IMR-90 (cell line): ENCODE data around the gene PPY. TPM values are rescaled to one million over a fixed set of nuclear protein-coding genes. Genes with fewer than 3 reads are reported as not detected.

Source experiments
- ATAC-seq: fragments of 200-7000 bp; cut with Tn5 transposase; 2 replicates; pipeline ENCODE4 v1.9.1; 2020; ENCODE audit warnings: low read depth, mild to moderate bottlenecking, moderate library complexity
- BruUV-seq: library from RNA; stranded (reverse); fragments of 400-500 nt; replicated peaks from 2 replicates; lab custom pipeline; 2021; lab: Mats Ljungman, UMichigan
- CTCF ChIA-PET: fragments of 300-600 bp; formaldehyde crosslinking; extraction: SDS; loops from one replicate; lab custom pipeline; 2021; ENCODE audit warnings: antibody characterized with exemption; lab: Yijun Ruan, JAX
- POLR2A ChIA-PET: fragments of 300-600 bp; sonication (Branson Sonifier 250); formaldehyde crosslinking; loops from one replicate; lab custom pipeline; 2022; ENCODE audit warnings: antibody characterized with exemption; ENCODE audit not compliant: unreplicated experiment; lab: Charles Lee
- DNase-seq: peaks from one replicate; pipeline ENCODE4 v3.0.0; 2013
- H2AFZ ChIP-seq: replicated peaks from 2 replicates; pipeline ENCODE3; 2013; ENCODE audit warnings: low read length, mild to moderate bottlenecking; ENCODE audit not compliant: poor library complexity
- H2AK5ac ChIP-seq: 2 replicates; pipeline ENCODE4 v1.6.1; 2013; ENCODE audit warnings: low read depth, low read length, inconsistent platforms
- H2AK9ac ChIP-seq: replicated peaks from 2 replicates; pipeline ENCODE3; 2013; ENCODE audit warnings: mild to moderate bottlenecking, low read depth, low read length, moderate library complexity; ENCODE audit not compliant: poor library complexity
- H2BK120ac ChIP-seq: 2 replicates; pipeline ENCODE4 v1.6.1; 2013; ENCODE audit warnings: low read depth, low read length, inconsistent platforms
- H2BK15ac ChIP-seq: 3 replicates; pipeline ENCODE4 v1.6.1; 2013; ENCODE audit warnings: low read depth, low read length, inconsistent platforms
- H2BK20ac ChIP-seq: 2 replicates; pipeline ENCODE4 v1.6.1; 2013; ENCODE audit warnings: low read depth, mild to moderate bottlenecking, inconsistent platforms, low read length, moderate library complexity
- H2BK5ac ChIP-seq: 2 replicates; pipeline ENCODE4 v1.6.1; 2013; ENCODE audit warnings: mild to moderate bottlenecking, low read depth, low read length, inconsistent platforms; ENCODE audit not compliant: poor library complexity, severe bottlenecking
- H3K14ac ChIP-seq: replicated peaks from 2 replicates; pipeline ENCODE4 v1.6.1; 2013; ENCODE audit warnings: low read depth, low read length, inconsistent platforms
- H3K18ac ChIP-seq: 2 replicates; pipeline ENCODE4 v1.6.1; 2013; ENCODE audit warnings: low read depth, low read length, control low read depth
- H3K23ac ChIP-seq: 2 replicates; pipeline ENCODE4 v1.6.1; 2013; ENCODE audit warnings: low read depth, low read length, inconsistent platforms
- H3K27ac ChIP-seq: 2 replicates; pipeline ENCODE4 v1.5.1; 2013; ENCODE audit warnings: mild to moderate bottlenecking, control low read depth, low read length; ENCODE audit not compliant: insufficient read depth
- H3K27me3 ChIP-seq: 2 replicates; pipeline ENCODE4 v1.6.1; 2013; ENCODE audit warnings: low read length; ENCODE audit not compliant: control insufficient read depth, insufficient read depth
- H3K36me3 ChIP-seq: 2 replicates; pipeline ENCODE4 v1.6.1; 2013; ENCODE audit warnings: low read length, mixed read lengths; ENCODE audit not compliant: control insufficient read depth, insufficient read depth
- H3K4ac ChIP-seq: 2 replicates; pipeline ENCODE4 v1.6.1; 2013; ENCODE audit warnings: low read depth, low read length, inconsistent platforms
- H3K4me1 ChIP-seq: 2 replicates; pipeline ENCODE4 v1.6.1; 2013; ENCODE audit warnings: low read length, mixed read lengths; ENCODE audit not compliant: control insufficient read depth, insufficient read depth
- H3K4me2 ChIP-seq: 2 replicates; pipeline ENCODE4 v1.6.1; 2013; ENCODE audit warnings: low read depth, mild to moderate bottlenecking, control low read depth, low read length, moderate library complexity
- H3K4me3 ChIP-seq: 2 replicates; pipeline ENCODE4 v1.5.1; 2013; ENCODE audit warnings: low read depth, mild to moderate bottlenecking, control low read depth, low read length, moderate library complexity; ENCODE audit not compliant: insufficient read depth
- H3K56ac ChIP-seq: 2 replicates; pipeline ENCODE4 v1.6.1; 2013; ENCODE audit warnings: low read length, inconsistent platforms; ENCODE audit not compliant: insufficient read depth; ENCODE audit errors: extremely low read depth
- H3K79me1 ChIP-seq, 2 experiments: 2 replicates each; pipeline ENCODE4 v1.6.1; 2013; ENCODE audit warnings: low read length in 2 of 2, inconsistent platforms in 1 of 2, low read depth in 1 of 2
- H3K9ac ChIP-seq: 2 replicates; pipeline ENCODE4 v1.6.1; 2013; ENCODE audit warnings: low read depth, low read length, control low read depth
- H3K9me1 ChIP-seq: 2 replicates; pipeline ENCODE4 v1.6.1; 2013; ENCODE audit warnings: low read length, inconsistent platforms; ENCODE audit not compliant: insufficient read depth
- H3K9me3 ChIP-seq: 2 replicates; pipeline ENCODE4 v1.6.1; 2013; ENCODE audit warnings: low read length; ENCODE audit not compliant: control insufficient read depth, insufficient read depth
- H4K20me1 ChIP-seq: 2 replicates; pipeline ENCODE4 v1.6.1; 2013; ENCODE audit warnings: low read length, inconsistent platforms; ENCODE audit not compliant: insufficient read depth
- H4K5ac ChIP-seq: 2 replicates; pipeline ENCODE4 v1.6.1; 2013; ENCODE audit warnings: mild to moderate bottlenecking, low read depth, low read length, control low read depth
- H4K8ac ChIP-seq, 2 experiments: 2 replicates each; pipeline ENCODE4 v1.6.1; 2013; ENCODE audit warnings: low read depth in 2 of 2, low read length in 2 of 2, control low read depth in 1 of 2, inconsistent platforms in 1 of 2
- H4K91ac ChIP-seq: 2 replicates; pipeline ENCODE4 v1.6.1; 2013; ENCODE audit warnings: low read depth, low read length, inconsistent platforms; ENCODE audit not compliant: insufficient read depth
- BHLHE40 ChIP-seq: fragments of 150-350 bp; IDR thresholded peaks from 2 replicates; pipeline ENCODE4 v1.6.1; 2016; ENCODE audit warnings: mild to moderate bottlenecking, low read depth, low read length
- CEBPB ChIP-seq: IDR thresholded peaks from 2 replicates; pipeline ENCODE4 v1.6.1; 2012; ENCODE audit warnings: low read depth, low read length, improper control_type of control experiment
- CHD1 ChIP-seq: IDR thresholded peaks from 2 replicates; pipeline ENCODE4 v1.6.1; 2012; ENCODE audit warnings: low read depth, low read length, improper control_type of control experiment
- FOS ChIP-seq: fragments of 150-350 bp; IDR thresholded peaks from 2 replicates; pipeline ENCODE4 v1.6.1; 2016; ENCODE audit warnings: low read depth, low read length
- MAFK ChIP-seq: IDR thresholded peaks from 2 replicates; pipeline ENCODE4 v1.6.1; 2012; ENCODE audit warnings: low read depth, low read length, improper control_type of control experiment
- MAZ ChIP-seq: IDR thresholded peaks from 2 replicates; pipeline ENCODE4 v1.6.1; 2012; ENCODE audit warnings: low read depth, mild to moderate bottlenecking, low read length, improper control_type of control experiment, moderate library complexity, borderline replicate concordance
- MXI1 ChIP-seq: IDR thresholded peaks from 2 replicates; pipeline ENCODE4 v1.6.1; 2012; ENCODE audit warnings: low read depth, mild to moderate bottlenecking, low read length, moderate library complexity, borderline replicate concordance
- NFE2L2 ChIP-seq: fragments of 150-350 bp; IDR thresholded peaks from 2 replicates; pipeline ENCODE4 v1.6.1; 2016; ENCODE audit warnings: low read depth, mild to moderate bottlenecking, low read length
- POLR2A ChIP-seq: IDR thresholded peaks from 2 replicates; pipeline ENCODE4 v1.6.1; 2012; ENCODE audit warnings: mild to moderate bottlenecking, low read depth, low read length
- RAD21 ChIP-seq: IDR thresholded peaks from 2 replicates; pipeline ENCODE4 v1.6.1; 2012; ENCODE audit warnings: low read length, improper control_type of control experiment
- RCOR1 ChIP-seq: IDR thresholded peaks from 2 replicates; pipeline ENCODE4 v1.6.1; 2012; ENCODE audit warnings: mild to moderate bottlenecking, low read length, improper control_type of control experiment; ENCODE audit not compliant: insufficient replicate concordance
- RFX5 ChIP-seq: IDR thresholded peaks from 2 replicates; pipeline ENCODE4 v1.8.0; 2012; ENCODE audit warnings: low read depth, mild to moderate bottlenecking, low read length, moderate library complexity
- SMC3 ChIP-seq: fragments of 150-350 bp; IDR thresholded peaks from 2 replicates; pipeline ENCODE4 v1.6.1; 2016; ENCODE audit warnings: low read depth, mild to moderate bottlenecking, antibody characterized with exemption, low read length, moderate library complexity
- USF2 ChIP-seq: fragments of 150-350 bp; IDR thresholded peaks from 2 replicates; pipeline ENCODE4 v1.6.1; 2017; ENCODE audit warnings: mild to moderate bottlenecking, antibody characterized with exemption, low read length, low read depth
- WGBS, 2 experiments: methylation state at CpG; one replicate each; pipeline versions ENCODE4 v1.1.5 to v1.1.7; 2013; ENCODE audit warnings: missing lambda C conversion rate in 2 of 2; ENCODE audit not compliant: insufficient read length in 1 of 2; ENCODE audit errors: extremely low coverage in 2 of 2; 5-methylcytosine and 5-hydroxymethylcytosine counted together
- dilution Hi-C: fragments of 300-500 bp; cut with HindIII; formaldehyde crosslinking; loops from one replicate; pipeline ENCODE4 v1.14.3; 2018; ENCODE audit warnings: low sequenced_read_pairs; ENCODE audit not compliant: unreplicated experiment
- in situ Hi-C: fragments of 300-500 bp; cut with MboI; formaldehyde crosslinking; loops from 3 replicates; pipeline ENCODE4 v1.14.3; 2019; ENCODE audit warnings: low sequenced_read_pairs, inconsistent platforms, mixed read lengths
- intact Hi-C: fragments of 100-400 bp; cut with micrococcal nuclease; formaldehyde crosslinking; loops from 2 replicates; pipeline ENCODE4 v1.10.0; 2022
- polyA plus RNA-seq, 3 experiments: library from polyadenylated mRNA; depleted of rRNA; stranded (reverse); fragments of >200 nt; gene quantifications; 2 replicates each; pipeline ENCODE4 v1.2.3, GENCODE V29; 2012; ENCODE audit warnings: low replicate concordance in 1 of 3
- total RNA-seq: library from RNA; depleted of rRNA; stranded (reverse); fragments of >200 nt; gene quantifications from 2 replicates; pipeline ENCODE4 v1.2.3, GENCODE V29; 2012
- TF ChIP-seq, protein P1 (sequence below): fragments of 150-350 bp; IDR thresholded peaks from 2 replicates; pipeline ENCODE4 v1.6.1; 2016; ENCODE audit warnings: low read depth, mild to moderate bottlenecking, low read length, moderate library complexity, borderline replicate concordance
- TF ChIP-seq, protein P2 (sequence below): conservative IDR thresholded peaks from 2 replicates; pipeline ENCODE4 v1.5.1; 2012; ENCODE audit warnings: mild to moderate bottlenecking, low read depth, low read length, improper control_type of control experiment

The PPY gene
- total and polyA plus RNA-seq, 2 of the 4 experiments (the other 2 are of a cell fraction): not detected

- Histone ChIP-seq H3K27ac (no peak overlapping the region), H3K14ac (no peak overlapping the region), H3K27me3 (peaks cover 53% of the 10 kb centered on the region), H2AFZ (no peak overlapping the region), H2BK120ac (no peak overlapping the region), H3K23ac (no peak overlapping the region), H3K9me3 (peaks cover 3% of the 10 kb centered on the region; the same call in 1 of the 2 replicates), H3K36me3 (no peaks in the 10 kb centered on the region), H4K5ac (no peak overlapping the region), H4K20me1 (0 out of 2 replicates have a peak, but pooled peaks cover 6% of the 10 kb centered on the region), H3K4me2 (no peak overlapping the region), H2AK9ac (no peak overlapping the region), H2BK20ac (no peak overlapping the region), H3K18ac (no peak overlapping the region), H3K4ac (no peak overlapping the region), H3K4me1 (no peaks in the 10 kb centered on the region), H4K91ac (no peak overlapping the region), H3K56ac (no peak overlapping the region), H3K9ac (no peak overlapping the region), H3K79me1 (no peaks in the 10 kb centered on the region), H2BK5ac (no peak overlapping the region), H3K9me1 (no peaks in the 10 kb centered on the region), H2BK15ac (no peak overlapping the region), H4K8ac (no peak overlapping the region), H3K4me3 (no peak overlapping the region), H2AK5ac (no peak overlapping the region)
- ATAC-seq (no peak), DNase-seq (no peak)
- TF ChIP-seq CHD1: no peak
- TF ChIP-seq SMC3: no peak
- TF ChIP-seq, protein P1, sequence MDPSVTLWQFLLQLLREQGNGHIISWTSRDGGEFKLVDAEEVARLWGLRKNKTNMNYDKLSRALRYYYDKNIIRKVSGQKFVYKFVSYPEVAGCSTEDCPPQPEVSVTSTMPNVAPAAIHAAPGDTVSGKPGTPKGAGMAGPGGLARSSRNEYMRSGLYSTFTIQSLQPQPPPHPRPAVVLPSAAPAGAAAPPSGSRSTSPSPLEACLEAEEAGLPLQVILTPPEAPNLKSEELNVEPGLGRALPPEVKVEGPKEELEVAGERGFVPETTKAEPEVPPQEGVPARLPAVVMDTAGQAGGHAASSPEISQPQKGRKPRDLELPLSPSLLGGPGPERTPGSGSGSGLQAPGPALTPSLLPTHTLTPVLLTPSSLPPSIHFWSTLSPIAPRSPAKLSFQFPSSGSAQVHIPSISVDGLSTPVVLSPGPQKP: no peak
- TF ChIP-seq MAFK: no peak
- TF ChIP-seq USF2: no peak
- no peak for TF ChIP-seq RCOR1
- TF ChIP-seq POLR2A: no peak
- TF ChIP-seq FOS: no peak
- TF ChIP-seq, protein P2, sequence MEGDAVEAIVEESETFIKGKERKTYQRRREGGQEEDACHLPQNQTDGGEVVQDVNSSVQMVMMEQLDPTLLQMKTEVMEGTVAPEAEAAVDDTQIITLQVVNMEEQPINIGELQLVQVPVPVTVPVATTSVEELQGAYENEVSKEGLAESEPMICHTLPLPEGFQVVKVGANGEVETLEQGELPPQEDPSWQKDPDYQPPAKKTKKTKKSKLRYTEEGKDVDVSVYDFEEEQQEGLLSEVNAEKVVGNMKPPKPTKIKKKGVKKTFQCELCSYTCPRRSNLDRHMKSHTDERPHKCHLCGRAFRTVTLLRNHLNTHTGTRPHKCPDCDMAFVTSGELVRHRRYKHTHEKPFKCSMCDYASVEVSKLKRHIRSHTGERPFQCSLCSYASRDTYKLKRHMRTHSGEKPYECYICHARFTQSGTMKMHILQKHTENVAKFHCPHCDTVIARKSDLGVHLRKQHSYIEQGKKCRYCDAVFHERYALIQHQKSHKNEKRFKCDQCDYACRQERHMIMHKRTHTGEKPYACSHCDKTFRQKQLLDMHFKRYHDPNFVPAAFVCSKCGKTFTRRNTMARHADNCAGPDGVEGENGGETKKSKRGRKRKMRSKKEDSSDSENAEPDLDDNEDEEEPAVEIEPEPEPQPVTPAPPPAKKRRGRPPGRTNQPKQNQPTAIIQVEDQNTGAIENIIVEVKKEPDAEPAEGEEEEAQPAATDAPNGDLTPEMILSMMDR: no peak
- no peak for TF ChIP-seq CEBPB
- TF ChIP-seq MXI1: no peak
- TF ChIP-seq BHLHE40: no peak
- TF ChIP-seq RAD21: no peak
- no peak for TF ChIP-seq MAZ
- no peak for TF ChIP-seq RFX5
- no peak for TF ChIP-seq NFE2L2
- no TSS peak for BruUV-seq
- no CpG with 5 or more reads among the region's 4 CpGs for WGBS, 2 experiments
- CTCF ChIA-PET: no interaction called here
- POLR2A ChIA-PET: no interaction called here
- intact Hi-C loops (no loop called here), dilution Hi-C loops (no loop called here), in situ Hi-C loops (loop anchor here (10.0 kb wide), 1 partner anchor 215 kb away; no protein-coding TSS in a partner anchor)
Measured at GRCh38 chr17:43949781-43950180, 7.5 kb upstream of the PPY start.
